ENCODE measurements around the gene ACAA2. TPM values are rescaled to one million over a fixed set of nuclear protein-coding genes. Genes with fewer than 3 reads are reported as not detected.

The ACAA2 gene
- polyA plus RNA-seq, 1 experiment, result 14.1 TPM

DNA sequence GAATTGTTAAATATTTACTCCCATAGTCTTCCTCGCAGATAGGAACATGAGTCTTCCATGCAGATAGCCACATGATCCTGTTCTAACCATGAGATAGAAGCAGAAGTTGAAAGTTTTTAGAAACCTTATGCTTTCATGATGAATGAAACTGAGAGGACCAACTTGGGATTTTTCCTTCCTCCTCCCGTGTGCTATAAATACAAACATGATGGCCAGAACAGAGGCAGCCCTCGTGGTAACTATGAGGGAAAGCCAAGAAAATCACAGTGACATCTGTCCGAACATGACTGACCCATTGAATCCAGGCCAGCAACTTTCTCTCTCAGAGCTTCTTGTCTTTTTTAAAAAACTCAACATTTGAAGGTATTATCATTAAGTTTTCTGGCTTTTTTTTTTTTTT is 78.5 kb downstream of the ACAA2 start:
- no peak overlapping the region for H3K4me3 ChIP-seq (ENCODE audit: low read depth, low read length)
- no peak for DNase-seq (ENCODE audit: low read depth)
- no peaks in the 10 kb centered on the region for H3K36me3 ChIP-seq (ENCODE audit: control insufficient read depth, insufficient read depth, low read length)
- ChIA-PET CTCF (interaction anchor here (1.1 kb wide), 1 partner anchor 10 kb away, joined by 3 read pairs; no protein-coding TSS in a partner anchor), POLR2A (no interaction called here)
- no peaks in the 10 kb centered on the region for H3K27me3 ChIP-seq (ENCODE audit: control insufficient read depth, insufficient read depth, low read length)
- TF ChIP-seq, protein P1, sequence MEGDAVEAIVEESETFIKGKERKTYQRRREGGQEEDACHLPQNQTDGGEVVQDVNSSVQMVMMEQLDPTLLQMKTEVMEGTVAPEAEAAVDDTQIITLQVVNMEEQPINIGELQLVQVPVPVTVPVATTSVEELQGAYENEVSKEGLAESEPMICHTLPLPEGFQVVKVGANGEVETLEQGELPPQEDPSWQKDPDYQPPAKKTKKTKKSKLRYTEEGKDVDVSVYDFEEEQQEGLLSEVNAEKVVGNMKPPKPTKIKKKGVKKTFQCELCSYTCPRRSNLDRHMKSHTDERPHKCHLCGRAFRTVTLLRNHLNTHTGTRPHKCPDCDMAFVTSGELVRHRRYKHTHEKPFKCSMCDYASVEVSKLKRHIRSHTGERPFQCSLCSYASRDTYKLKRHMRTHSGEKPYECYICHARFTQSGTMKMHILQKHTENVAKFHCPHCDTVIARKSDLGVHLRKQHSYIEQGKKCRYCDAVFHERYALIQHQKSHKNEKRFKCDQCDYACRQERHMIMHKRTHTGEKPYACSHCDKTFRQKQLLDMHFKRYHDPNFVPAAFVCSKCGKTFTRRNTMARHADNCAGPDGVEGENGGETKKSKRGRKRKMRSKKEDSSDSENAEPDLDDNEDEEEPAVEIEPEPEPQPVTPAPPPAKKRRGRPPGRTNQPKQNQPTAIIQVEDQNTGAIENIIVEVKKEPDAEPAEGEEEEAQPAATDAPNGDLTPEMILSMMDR (IDR thresholded peaks at IDR 0.05; ENCODE audit: insufficient read depth, low read depth, low read length), result no peak

DNA sequence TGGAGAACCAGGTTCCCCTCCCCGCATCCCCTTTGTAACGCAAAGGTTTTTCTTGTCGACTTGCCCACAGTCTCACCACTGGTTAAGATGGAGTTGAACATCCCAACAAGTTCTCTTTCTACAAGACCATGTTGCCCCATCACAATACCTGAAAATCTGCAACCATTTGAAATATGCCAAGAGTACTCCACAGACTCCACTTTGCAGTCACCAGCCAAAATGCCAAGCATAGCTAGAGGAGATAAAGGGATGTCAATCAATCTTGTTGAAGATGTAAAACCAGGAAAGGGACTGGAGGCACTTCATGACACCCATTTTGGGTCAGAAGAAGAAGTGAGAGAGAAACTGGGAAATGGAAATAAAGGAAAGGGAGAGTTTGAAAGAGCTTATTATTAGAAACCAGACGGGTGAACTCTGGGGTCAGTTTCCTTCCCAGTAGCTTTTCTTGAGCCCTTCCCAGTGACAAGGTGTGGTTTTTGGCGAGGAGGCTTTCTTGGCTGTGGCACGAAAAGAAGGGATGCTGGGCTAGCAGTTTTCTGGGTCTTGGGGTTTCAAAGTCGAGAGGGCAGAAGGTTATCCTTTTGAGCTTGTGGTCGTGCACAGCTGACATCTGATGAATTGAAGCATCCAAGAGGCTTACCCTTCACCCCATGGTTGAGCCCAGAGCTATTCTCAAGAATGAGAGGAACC is 79.3 kb downstream of the ACAA2 start:
- CTCF ChIA-PET, result interaction anchor here (0.7 to 1.1 kb wide), 2 partner anchors 11 to 224 kb away, joined by 3 read pairs; no protein-coding TSS in a partner anchor
- POLR2A ChIA-PET, result interaction anchor here (0.6 kb wide), 1 partner anchor 8 kb away, joined by 4 read pairs; no protein-coding TSS in a partner anchor
- Histone ChIP-seq H3K4me3 (ENCODE audit: low read depth, low read length) (no peak overlapping the region), H3K36me3 (ENCODE audit: control insufficient read depth, insufficient read depth, low read length) (no peaks in the 10 kb centered on the region), H3K27me3 (ENCODE audit: control insufficient read depth, insufficient read depth, low read length) (no peaks in the 10 kb centered on the region)
- TF ChIP-seq, protein P1 (IDR thresholded peaks at IDR 0.05; ENCODE audit: insufficient read depth, low read depth, low read length), result no peak
- DNase-seq (ENCODE audit: low read depth), result no peak

DNA sequence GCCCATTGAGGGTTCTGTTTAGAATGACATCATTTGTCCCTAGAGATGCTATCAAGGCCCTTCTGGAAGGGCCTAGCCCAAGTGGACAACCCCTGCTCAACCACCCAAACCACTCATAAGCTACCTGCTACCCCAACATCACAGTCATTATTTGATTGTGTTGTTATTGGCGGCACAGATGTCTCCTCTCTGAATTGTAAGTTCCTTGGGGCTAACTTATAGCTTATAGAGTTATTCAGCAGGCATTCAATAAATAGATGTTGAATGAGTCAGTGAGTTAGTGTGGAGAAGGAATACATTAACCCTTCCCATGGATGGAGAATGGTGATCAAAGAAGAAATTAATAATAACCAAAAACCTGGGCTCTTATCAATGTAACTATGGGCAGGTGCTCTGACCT is 80.0 kb downstream of the ACAA2 start:
- H3K27me3 ChIP-seq (ENCODE audit: control insufficient read depth, insufficient read depth, low read length), result no peaks in the 10 kb centered on the region
- POLR2A ChIA-PET, result interaction anchor here (0.6 kb wide), 1 partner anchor 9 kb away, joined by 4 read pairs; no protein-coding TSS in a partner anchor
- H3K36me3 ChIP-seq (ENCODE audit: control insufficient read depth, insufficient read depth, low read length), result no peaks in the 10 kb centered on the region
- TF ChIP-seq, protein P1 (IDR thresholded peaks at IDR 0.05; ENCODE audit: insufficient read depth, low read depth, low read length), result no peak
- H3K4me3 ChIP-seq (ENCODE audit: low read depth, low read length), result no peak overlapping the region
- no peak for DNase-seq (ENCODE audit: low read depth)
- CTCF ChIA-PET, result interaction anchor here (0.7 to 2.1 kb wide), 2 partner anchors 12 to 223 kb away, joined by 3 to 5 read pairs; no protein-coding TSS in a partner anchor

Small RNA genes lying within 50 kb of the gene (small RNA-seq; reads per million reads assigned to genes)
- gene RF00283 (ENCODE audit: insufficient read length, low read depth, low replicate concordance) (not detected), gene SCARNA17 (ENCODE audit: insufficient read length, low read depth, low replicate concordance) (not detected)
